SJSA1 (cell line): Measurements from ENCODE around the gene PPIE. TPM values are rescaled to one million over a fixed set of nuclear protein-coding genes. Genes with fewer than 3 reads are reported as not detected.

Source experiments
- DNase-seq, 2 experiments: peaks; one replicate each; pipeline ENCODE4 v3.0.0-alpha.2; 2015 to 2020; ENCODE audit warnings: low spot score in 2 of 2, low read depth in 1 of 2
- H3K27ac ChIP-seq: fragments of 250-450 bp; sonication (Bioruptor Pico); 2 replicates; pipeline ENCODE4 v1.5.1; 2020; ENCODE audit warnings: mild to moderate bottlenecking, moderate library complexity
- H3K27me3 ChIP-seq: fragments of 250-450 bp; sonication (Bioruptor Pico); replicated peaks from 2 replicates; pipeline ENCODE4 v1.5.1; 2020; ENCODE audit warnings: mild to moderate bottlenecking, moderate library complexity
- H3K36me3 ChIP-seq: fragments of 250-450 bp; sonication (Bioruptor Pico); 2 replicates; pipeline ENCODE4 v1.5.1; 2020; ENCODE audit warnings: mild to moderate bottlenecking
- H3K4me1 ChIP-seq: fragments of 250-450 bp; sonication (Bioruptor Pico); replicated peaks from 2 replicates; pipeline ENCODE4 v1.6.1; 2021; ENCODE audit warnings: mild to moderate bottlenecking
- H3K4me3 ChIP-seq: fragments of 250-450 bp; sonication (Bioruptor Pico); 2 replicates; pipeline ENCODE4 v1.5.1; 2020; ENCODE audit warnings: mild to moderate bottlenecking
- H3K9me3 ChIP-seq: fragments of 250-450 bp; sonication (Bioruptor Pico); replicated peaks from 2 replicates; pipeline ENCODE4 v1.5.1; 2020; ENCODE audit warnings: mild to moderate bottlenecking
- total RNA-seq: library from RNA; depleted of rRNA; stranded (reverse); fragments of >200 nt; shearing (Covaris generic); gene quantifications from 2 replicates; pipeline ENCODE4 v1.2.3, GENCODE V29; 2014; rRNA removed

PPIE gene
- total RNA-seq, result 43.0 and 48.7 TPM in 2 replicates

DNA sequence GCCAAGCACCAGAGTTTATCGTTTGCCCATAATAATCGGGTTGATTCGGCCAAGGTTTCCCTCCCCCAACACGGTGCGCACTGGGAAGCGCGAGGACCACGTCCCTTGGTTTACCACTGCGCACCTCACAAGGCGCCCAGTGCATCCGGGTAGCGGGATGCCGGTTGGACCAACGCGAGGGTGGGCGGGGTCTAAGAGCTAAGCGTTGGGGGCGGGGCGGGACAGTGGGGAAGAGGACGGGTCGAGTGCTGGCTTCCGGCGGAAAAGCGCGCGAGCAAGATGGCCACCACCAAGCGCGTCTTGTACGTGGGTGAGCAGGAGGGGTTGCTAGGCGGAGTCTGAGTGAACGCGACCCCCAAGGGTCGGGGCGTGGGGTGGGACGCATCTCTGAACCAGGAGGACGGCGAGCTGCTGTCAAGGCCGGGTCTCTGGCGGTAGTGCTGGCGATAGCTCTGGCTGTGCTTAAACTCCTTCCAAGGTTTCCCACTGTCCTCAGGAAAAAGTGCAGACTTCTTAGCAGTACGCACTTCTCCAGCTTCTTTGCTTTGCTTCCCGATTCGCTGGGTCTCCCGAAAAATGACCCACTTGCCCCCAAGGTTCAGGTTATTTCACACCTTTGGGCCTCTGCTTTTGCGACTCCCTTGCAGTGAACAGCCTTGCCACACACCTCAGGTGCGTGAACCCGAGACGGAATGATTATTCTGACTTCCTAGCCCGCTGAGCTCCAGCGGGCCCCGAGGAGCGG lies at the start of gene PPIE:
PPIE (plus strand) TSS at position 261 of the 745 bp plus-strand sequence; CDS start at position 280, 19 bp downstream.
- peaks cover 35% of the 10 kb centered on the region for H3K36me3 ChIP-seq
- H3K27ac ChIP-seq, result peak within 1 kb of the TSS; percentile 56
- peak within 1 kb of the TSS; percentile 76 for H3K4me3 ChIP-seq
- no peaks in the 10 kb centered on the region for H3K27me3 ChIP-seq
- peaks cover 8% of the 10 kb centered on the region for H3K4me1 ChIP-seq
- H3K9me3 ChIP-seq, result no peaks in the 10 kb centered on the region
- peak; percentile 72 to 94 for DNase-seq

DNA sequence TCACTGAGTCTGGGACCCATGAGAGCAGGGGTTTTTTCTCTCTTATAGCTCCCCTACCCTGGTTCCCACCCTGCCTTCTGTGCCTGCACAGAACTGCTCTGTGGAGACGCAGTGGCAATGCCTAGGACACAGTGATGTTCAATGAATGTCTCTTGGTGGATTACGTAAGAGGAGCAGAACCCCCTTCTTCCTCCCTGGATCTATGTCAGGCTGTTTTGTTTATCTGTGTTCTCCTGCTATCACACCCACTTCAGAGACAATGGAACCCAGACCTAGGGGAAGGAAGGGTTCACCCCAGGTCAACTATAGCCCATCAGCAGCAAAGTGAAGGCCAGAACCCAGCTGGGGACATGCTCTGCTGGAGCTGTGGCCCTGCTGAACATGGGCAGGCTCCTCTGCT lies 49.5 kb upstream of the PPIE start:
- no peak overlapping the region for H3K27ac ChIP-seq
- H3K36me3 ChIP-seq, result no peaks in the 10 kb centered on the region
- peaks cover 16% of the 10 kb centered on the region for H3K4me1 ChIP-seq
- H3K4me3 ChIP-seq, result no peak overlapping the region
- H3K9me3 ChIP-seq, result no peaks in the 10 kb centered on the region
- DNase-seq, result no peak
- peaks cover 46% of the 10 kb centered on the region for H3K27me3 ChIP-seq

DNA sequence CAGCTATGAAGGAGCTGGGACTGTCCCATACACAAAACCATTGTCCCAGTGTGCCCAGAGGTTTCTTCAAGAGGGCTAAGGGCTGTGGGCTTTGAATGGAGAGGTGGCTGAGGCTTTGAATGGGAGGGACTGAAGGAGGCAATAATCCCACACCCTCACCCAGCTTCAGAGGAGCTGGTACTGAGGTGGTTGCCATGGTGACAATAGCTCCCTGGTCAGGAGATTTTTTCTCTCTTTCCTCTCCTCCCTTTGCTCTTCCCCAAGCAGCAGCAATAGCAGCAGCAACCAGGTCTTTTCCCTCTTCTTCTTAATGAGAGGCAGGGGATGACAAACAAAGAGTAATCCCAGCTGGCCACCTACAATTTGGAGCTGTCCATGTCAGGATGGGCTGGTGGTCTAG lies 49.0 kb upstream of the PPIE start:
- Histone ChIP-seq H3K4me3 (no peak overlapping the region), H3K27me3 (peaks cover 50% of the 10 kb centered on the region), H3K9me3 (no peaks in the 10 kb centered on the region), H3K36me3 (no peaks in the 10 kb centered on the region), H3K4me1 (peaks cover 16% of the 10 kb centered on the region), H3K27ac (no peak overlapping the region)
- DNase-seq, result no peak

DNA sequence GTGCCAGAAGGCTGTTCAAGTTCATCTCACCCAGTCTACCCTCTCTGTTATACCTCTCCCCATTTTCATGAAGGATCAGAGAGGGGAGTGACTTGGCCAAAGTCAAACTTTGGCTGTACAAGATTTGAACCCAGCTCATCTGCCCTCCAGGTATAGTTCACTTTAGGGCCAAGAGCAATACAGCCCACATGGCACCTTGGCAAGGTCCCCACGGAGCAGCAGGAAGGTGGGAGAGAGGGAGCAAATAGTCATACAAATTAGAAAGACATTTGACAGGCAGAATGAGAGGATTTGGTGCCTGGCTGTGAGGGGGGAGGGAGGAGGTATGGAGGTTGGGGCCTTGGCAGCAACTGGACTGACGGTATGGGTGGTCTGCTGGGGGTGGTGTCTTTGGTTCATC lies 48.5 kb upstream of the PPIE start:
- H3K27me3 ChIP-seq, result peaks cover 56% of the 10 kb centered on the region
- no peaks in the 10 kb centered on the region for H3K36me3 ChIP-seq
- no peak overlapping the region for H3K27ac ChIP-seq
- H3K4me1 ChIP-seq, result peaks cover 16% of the 10 kb centered on the region
- no peak for DNase-seq
- no peak overlapping the region for H3K4me3 ChIP-seq
- no peaks in the 10 kb centered on the region for H3K9me3 ChIP-seq

DNA sequence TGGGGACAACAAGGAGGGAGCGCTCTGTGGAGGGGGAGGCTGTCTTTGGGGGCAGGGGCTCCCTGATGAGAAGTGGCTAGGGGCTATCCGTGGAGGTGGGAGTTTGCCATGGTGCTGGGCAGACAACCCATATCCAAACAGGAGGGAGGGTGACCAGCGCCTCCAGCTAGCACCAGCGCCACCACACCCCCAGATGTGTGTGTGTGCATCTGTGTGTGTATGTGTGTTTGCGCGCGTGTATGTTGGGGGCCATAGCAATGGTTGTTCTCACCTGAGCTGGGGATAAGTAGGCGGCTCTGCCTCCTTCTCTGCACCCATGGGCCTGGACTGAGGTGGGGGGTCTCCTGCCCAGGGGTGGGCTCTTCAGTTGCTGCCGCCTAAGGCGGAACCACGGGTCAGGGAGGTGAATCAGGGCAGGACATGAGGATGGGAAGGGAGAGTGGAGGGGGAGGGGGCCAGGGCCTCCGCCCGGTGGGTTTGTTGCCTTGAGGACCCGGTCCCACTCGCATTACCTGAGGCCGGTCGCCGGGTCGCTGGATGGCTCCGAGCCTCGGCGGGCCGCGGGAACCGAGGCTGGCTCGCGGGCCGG lies 47.8 kb upstream of the PPIE start:
- peaks cover 62% of the 10 kb centered on the region for H3K27me3 ChIP-seq
- H3K27ac ChIP-seq, result no peak overlapping the region
- peaks cover 16% of the 10 kb centered on the region for H3K4me1 ChIP-seq
- no peaks in the 10 kb centered on the region for H3K36me3 ChIP-seq
- H3K4me3 ChIP-seq, result peak overlapping the region; percentile 33
- no peaks in the 10 kb centered on the region for H3K9me3 ChIP-seq
- DNase-seq, result no peak

DNA sequence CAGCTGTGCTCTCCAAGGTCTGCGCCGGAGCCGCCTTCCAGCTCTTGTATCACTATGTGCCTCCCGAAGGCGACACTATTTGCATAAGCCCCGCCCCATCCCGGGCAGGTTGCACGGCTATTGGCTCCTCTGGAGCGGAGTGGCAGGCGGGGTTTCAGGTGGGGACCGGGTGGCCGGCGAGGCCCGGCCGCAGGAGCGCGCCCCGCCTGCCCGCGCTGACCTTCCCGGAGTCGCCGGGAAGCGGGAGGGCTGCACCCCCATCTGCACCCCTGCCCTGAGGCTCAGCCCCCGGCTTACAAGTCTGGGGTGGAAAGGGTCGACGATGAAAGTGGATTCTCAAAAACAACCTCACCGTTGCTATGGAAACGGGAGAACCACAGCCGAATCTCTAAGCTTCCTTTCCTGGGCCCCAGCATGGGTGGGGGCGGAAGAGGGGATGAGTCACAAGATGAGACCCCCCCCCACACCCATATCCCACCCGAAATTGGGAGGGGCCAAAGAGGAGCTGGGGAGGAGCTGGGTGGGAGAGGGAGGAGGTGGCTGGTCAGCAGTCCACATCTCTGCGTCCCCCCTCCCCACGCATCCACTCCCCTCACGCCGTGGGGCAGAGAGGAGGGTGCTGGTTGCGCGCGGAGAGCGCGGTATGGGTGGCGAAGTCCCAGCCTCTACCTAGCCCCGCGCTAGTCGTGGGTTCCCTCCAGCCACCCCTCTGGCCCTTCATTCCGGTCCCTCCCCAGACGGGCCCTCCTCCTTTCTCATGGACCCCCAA lies 47.1 kb upstream of the PPIE start, which contains the start of gene HPCAL4:
HPCAL4 (minus strand) TSS at position 51 of the 769 bp plus-strand sequence. CDS start 6,830 bp downstream, outside the sequence.
- H3K4me1 ChIP-seq, result peaks cover 16% of the 10 kb centered on the region
- no peaks in the 10 kb centered on the region for H3K36me3 ChIP-seq
- H3K9me3 ChIP-seq, result no peaks in the 10 kb centered on the region
- H3K27ac ChIP-seq, result no peak within 1 kb of the TSS
- H3K27me3 ChIP-seq, result peaks cover 69% of the 10 kb centered on the region
- peak within 1 kb of the TSS; percentile 33 for H3K4me3 ChIP-seq
- DNase-seq, result peak; percentile 74 to 89

DNA sequence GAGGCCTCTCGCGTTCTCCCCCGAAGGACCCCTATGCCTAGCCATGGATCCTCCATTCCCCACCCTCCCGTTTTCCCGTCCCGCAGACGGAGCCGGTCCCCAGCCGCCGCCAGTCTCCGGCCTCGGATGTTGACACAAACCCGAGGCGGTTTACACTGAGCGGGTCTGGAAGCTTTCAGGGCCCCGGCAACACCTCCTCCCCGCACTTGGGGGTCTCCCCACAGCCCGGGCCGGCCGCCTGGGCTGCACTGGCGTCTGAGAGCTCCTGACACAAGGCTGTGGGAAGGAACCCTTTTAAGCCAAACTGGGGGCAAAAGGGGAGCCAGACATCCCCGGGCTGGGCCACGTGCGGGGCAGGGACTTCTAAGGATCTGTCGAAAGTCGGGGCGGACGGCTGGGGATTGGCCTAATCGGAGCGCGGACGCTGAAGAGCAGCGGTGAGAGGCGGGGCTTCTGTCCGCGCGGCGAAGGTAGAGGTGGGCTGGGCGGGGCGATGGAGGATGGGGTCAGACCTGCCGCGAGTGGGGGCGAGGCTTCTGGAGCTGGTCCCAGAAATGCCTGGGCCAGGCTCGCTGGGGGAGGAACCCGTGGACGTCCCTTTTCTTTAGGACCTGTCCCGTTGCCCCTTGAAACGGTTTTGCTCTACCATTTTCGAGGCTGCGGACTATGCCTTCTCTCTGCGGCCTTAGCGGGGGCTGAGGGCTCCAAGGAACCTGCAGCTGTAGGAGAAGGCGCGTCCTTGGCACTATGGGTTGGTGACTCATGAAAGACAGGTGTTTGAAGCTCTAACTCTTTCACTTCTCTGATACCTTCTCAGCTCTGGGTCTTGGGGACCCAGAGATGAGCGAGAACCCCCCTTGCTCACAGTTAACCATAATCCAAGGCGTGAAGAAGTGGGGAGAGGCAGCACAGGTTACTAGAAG lies 46.3 kb upstream of the PPIE start:
- Histone ChIP-seq H3K27me3 (peaks cover 75% of the 10 kb centered on the region), H3K4me3 (no peak overlapping the region)
- no peak for DNase-seq

DNA sequence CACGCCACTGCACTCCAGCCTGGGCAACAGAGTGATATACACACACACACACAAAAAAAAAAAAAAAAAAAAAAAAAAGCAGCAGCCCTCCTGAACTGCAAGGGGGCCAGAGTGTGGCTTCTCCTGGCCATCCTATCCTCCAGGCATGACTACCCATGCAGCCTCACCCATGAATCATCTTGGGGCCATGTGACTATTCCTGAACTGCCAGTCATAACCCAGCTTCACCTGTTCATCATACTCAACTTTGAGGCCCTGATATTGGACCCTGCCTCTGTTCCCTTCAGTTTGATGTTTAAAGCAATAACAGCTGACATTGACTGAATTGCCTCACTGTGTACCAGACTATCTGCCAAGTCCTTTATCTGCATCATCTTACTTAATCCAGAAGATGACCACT lies 44.7 kb upstream of the PPIE start:
- Histone ChIP-seq H3K36me3 (no peaks in the 10 kb centered on the region), H3K27ac (no peak overlapping the region), H3K9me3 (no peaks in the 10 kb centered on the region), H3K27me3 (peaks cover 66% of the 10 kb centered on the region), H3K4me3 (no peak overlapping the region), H3K4me1 (peaks cover 16% of the 10 kb centered on the region)
- no peak for DNase-seq

More for the DNA sequence above, 46.3 kb upstream of the PPIE start:
- no peak overlapping the region for H3K27ac ChIP-seq
- H3K36me3 ChIP-seq, result no peaks in the 10 kb centered on the region
- no peaks in the 10 kb centered on the region for H3K9me3 ChIP-seq
- peaks cover 16% of the 10 kb centered on the region for H3K4me1 ChIP-seq

DNA sequence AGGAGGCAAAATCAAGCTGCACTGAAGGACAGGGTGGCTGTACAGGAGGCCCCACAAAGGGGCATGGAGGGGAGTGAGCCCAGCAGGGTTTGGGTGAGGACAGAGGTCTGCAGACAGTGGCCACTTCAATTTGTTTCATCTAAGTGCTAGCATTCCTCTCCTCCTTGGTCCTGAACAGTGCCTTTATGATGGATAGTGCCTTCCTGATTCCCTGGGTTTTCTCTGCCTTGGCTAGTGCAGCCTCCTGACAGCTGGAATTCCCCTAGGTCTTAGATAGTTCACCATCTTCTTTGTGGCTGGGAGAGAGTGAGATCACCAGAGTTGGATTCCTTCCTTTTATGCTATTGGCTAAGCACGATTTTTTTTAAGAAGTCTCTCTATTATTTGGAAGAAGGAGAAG lies 43.7 kb upstream of the PPIE start:
- Histone ChIP-seq H3K36me3 (no peaks in the 10 kb centered on the region), H3K27ac (no peak overlapping the region), H3K4me1 (peaks cover 16% of the 10 kb centered on the region), H3K9me3 (no peaks in the 10 kb centered on the region), H3K27me3 (peaks cover 59% of the 10 kb centered on the region), H3K4me3 (no peak overlapping the region)
- DNase-seq, result no peak

DNA sequence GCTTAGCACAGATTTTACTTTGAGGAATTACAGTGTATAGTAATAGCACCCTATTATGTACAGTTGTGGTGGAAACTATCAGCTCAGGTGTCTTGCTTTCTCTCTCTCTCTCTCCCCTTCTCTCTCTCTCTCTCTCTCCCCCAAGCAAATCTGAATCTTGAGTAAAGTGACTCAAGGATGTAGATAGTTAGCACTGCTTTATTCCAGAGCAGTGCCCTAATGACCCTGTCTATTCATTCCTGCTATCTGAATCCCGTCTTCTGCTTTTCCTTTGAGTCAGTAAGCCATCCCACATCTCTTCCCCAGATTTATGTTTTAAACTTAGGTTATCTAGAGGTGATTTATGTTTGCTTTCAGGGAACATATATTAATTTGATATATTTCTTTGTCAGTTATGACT lies 42.2 kb upstream of the PPIE start:
- Histone ChIP-seq H3K9me3 (no peaks in the 10 kb centered on the region), H3K36me3 (no peaks in the 10 kb centered on the region), H3K27ac (no peak overlapping the region), H3K4me3 (no peak overlapping the region), H3K27me3 (peaks cover 51% of the 10 kb centered on the region), H3K4me1 (peaks cover 9% of the 10 kb centered on the region)
- no peak for DNase-seq

DNA sequence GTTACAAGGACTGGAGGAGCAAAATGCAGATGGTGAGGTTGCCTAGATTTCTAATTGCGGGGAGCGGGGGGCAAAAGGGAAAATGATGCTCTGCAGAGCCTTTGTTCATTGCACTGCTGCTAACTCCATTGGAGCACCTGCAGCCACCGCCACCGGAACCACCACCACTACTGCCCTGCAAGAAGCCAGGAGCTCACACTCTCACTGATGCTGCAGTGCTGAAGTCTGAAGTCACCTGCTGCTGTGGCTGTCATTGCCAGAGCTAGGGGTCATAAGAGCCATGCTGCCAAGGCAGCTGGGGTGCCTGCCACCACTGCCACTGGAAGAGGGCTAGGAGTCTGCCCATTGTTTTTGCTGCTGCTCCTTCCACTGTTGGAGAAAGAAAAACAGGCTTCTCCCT lies 40.1 kb upstream of the PPIE start:
- no peak for DNase-seq
- H3K9me3 ChIP-seq, result no peaks in the 10 kb centered on the region
- no peak overlapping the region for H3K27ac ChIP-seq
- peaks cover 30% of the 10 kb centered on the region for H3K27me3 ChIP-seq
- no peaks in the 10 kb centered on the region for H3K4me1 ChIP-seq
- H3K36me3 ChIP-seq, result no peaks in the 10 kb centered on the region
- H3K4me3 ChIP-seq, result no peak overlapping the region

DNA sequence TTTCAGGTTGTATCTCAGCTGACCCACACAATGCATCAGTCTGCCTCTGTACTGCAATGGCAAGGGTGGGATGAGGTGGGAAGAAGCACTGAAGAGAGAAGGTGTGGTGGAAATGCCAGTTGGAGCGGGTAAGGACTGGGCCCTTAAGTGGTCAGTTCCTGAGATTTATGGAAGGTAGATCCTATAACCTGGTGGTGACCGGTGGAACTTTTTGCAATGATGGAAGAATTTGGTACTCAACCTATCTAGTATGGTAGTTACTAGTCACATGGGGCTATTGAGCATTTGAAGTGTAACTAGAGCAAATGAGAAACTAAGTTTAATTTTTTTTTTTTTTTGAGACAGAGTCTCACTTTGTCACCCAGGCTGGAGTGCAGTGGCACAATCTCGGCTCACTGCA lies 39.3 kb upstream of the PPIE start:
- no peaks in the 10 kb centered on the region for H3K9me3 ChIP-seq
- no peaks in the 10 kb centered on the region for H3K36me3 ChIP-seq
- DNase-seq, result no peak
- no peak overlapping the region for H3K27ac ChIP-seq
- no peak overlapping the region for H3K4me3 ChIP-seq
- H3K27me3 ChIP-seq, result peaks cover 27% of the 10 kb centered on the region
- no peaks in the 10 kb centered on the region for H3K4me1 ChIP-seq

DNA sequence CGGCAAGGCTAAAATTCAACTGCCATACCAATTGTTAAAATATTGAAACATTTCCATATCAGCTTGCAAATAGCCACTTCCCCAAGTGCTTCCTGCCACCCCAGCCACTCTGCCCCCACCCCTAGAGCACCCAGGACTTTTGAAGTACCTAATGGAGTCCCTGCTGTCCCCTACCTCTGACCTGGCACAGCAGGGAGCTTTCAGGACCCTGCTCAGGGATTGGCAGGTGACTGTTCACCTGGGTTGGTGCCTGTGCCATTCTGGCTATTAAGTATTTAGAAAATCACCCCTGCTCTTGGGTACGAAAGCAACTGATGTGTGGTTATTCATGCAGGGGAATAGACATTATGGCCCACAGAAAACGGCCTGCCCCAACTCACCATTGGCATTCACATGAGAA lies 38.3 kb upstream of the PPIE start:
- Histone ChIP-seq H3K4me3 (no peak overlapping the region), H3K36me3 (no peaks in the 10 kb centered on the region), H3K9me3 (no peaks in the 10 kb centered on the region), H3K4me1 (no peaks in the 10 kb centered on the region), H3K27ac (no peak overlapping the region), H3K27me3 (peaks cover 18% of the 10 kb centered on the region)
- DNase-seq, result no peak
